Thymus (tissue), 11 donors: ENCODE results near the gene DNM3. TPM values are rescaled to one million over a fixed set of nuclear protein-coding genes. Genes with fewer than 3 reads are reported as not detected.

Source experiments
- DNase-seq, 9 donors: peaks; one replicate each; pipeline ENCODE4 v3.0.0-alpha.2; 2013; ENCODE audit warnings: low spot score in 9 of 9, low read depth in 6 of 9, missing footprints in 1 of 9
- H3K27ac ChIP-seq, 2 donors: one replicate each; pipeline ENCODE4 v1.5.1; 2013; ENCODE audit warnings: control low read depth in 1 of 2, low read depth in 1 of 2, low read length in 1 of 2, mild to moderate bottlenecking in 1 of 2, moderate library complexity in 1 of 2
- H3K27me3 ChIP-seq, 2 donors: one replicate each; pipeline ENCODE4 v1.5.1; 2013; ENCODE audit warnings: low read length in 1 of 2; ENCODE audit not compliant: control insufficient read depth in 2 of 2, insufficient read depth in 1 of 2
- H3K36me3 ChIP-seq, 2 donors: one replicate each; pipeline ENCODE4 v1.5.1; 2013; ENCODE audit warnings: low read length in 1 of 2, mild to moderate bottlenecking in 1 of 2, moderate library complexity in 1 of 2; ENCODE audit not compliant: control insufficient read depth in 2 of 2, insufficient read depth in 2 of 2
- H3K4me1 ChIP-seq, 2 donors: one replicate each; pipeline ENCODE4 v1.5.1; 2013; ENCODE audit warnings: low read length in 2 of 2; ENCODE audit not compliant: control insufficient read depth in 2 of 2, insufficient read depth in 2 of 2
- H3K4me3 ChIP-seq, 2 donors: one replicate each; pipeline ENCODE4 v1.5.1; 2013; ENCODE audit warnings: low read length in 2 of 2, control low read depth in 1 of 2, mild to moderate bottlenecking in 1 of 2
- H3K9me3 ChIP-seq, 2 donors: one replicate each; pipeline ENCODE4 v1.5.1; 2013; ENCODE audit warnings: low read length in 1 of 2, mild to moderate bottlenecking in 1 of 2; ENCODE audit not compliant: control insufficient read depth in 2 of 2, insufficient read depth in 1 of 2
- WGBS: extraction: QIAGEN DNeasy Blood & Tissue Kit; methylation state at CpG from one replicate; pipeline ENCODE4 v1.1.7; 2013; 5-methylcytosine and 5-hydroxymethylcytosine counted together
- polyA plus RNA-seq: library from polyadenylated mRNA; stranded (reverse); fragments of 200-250 nt; gene quantifications from one replicate; pipeline ENCODE4 v1.2.3, GENCODE V29; 2013
- total RNA-seq: library from RNA; stranded (reverse); fragments of 120-200 nt; gene quantifications from one replicate; pipeline ENCODE4 v1.2.4, GENCODE V29; 2013
- donor health status: healthy.

Gene DNM3
- total and polyA plus RNA-seq, 2 donors: 1.9 to 2.2 TPM

DNA sequence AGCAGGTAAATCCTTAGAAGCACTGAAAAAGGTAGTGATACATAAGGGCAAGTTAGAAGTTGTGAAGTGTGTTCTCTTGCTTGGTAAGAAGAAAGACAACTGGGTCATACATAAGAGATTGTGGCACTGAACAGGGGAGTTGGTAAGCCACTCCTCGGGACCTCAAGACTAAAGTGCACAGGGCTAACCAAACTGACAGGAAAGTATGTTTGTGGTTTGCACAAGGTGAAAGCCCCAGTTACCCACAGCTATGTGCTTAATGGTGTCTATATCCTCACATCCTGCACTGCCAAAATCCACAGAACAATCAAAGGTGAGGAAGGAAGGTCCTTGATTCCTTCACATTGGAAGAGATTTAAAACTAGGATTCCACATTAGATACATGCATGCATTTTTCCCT is 276.5 kb downstream of the DNM3 start:
- Histone ChIP-seq H3K27me3 (no peaks in the 10 kb centered on the region), H3K9me3 (no peaks in the 10 kb centered on the region), H3K4me1 (peaks cover 0 to 5% of the 10 kb centered on the region in 2 donors), H3K27ac (no peak overlapping the region), H3K36me3 (no peaks in the 10 kb centered on the region), H3K4me3 (no peak overlapping the region)
- WGBS: 5% methylated on average over 1 of the region's 1 CpG
- DNase-seq: peak in 5 of 9 donors; percentile 4 to 60 (median 15)

DNA sequence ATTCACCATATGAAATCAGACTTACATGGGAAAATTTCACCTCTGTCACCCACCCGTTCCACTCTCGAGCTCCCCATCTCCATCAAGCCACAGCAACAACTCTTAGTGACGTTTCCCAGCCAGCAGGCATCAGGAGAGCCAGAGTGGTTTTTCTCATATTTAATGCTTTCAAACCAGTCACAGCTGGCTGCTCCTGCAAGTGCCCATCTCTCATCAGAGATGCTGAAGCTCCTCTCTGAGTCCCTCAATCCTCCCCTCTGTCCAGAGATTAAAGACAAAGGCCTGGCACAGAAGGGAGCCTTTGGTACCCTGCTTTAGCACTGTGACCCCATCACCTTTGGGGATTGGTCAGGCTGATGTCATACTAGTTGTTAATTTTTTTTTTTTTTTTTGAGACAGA is 277.3 kb downstream of the DNM3 start:
- H3K4me1 ChIP-seq: peaks cover 0 to 5% of the 10 kb centered on the region in 2 donors
- H3K27ac ChIP-seq: no peak overlapping the region
- DNase-seq: no peak
- no peaks in the 10 kb centered on the region for H3K27me3 ChIP-seq
- no peaks in the 10 kb centered on the region for H3K36me3 ChIP-seq
- H3K4me3 ChIP-seq: no peak overlapping the region
- 93% methylated on average over 3 of the region's 3 CpGs for WGBS
- H3K9me3 ChIP-seq: no peaks in the 10 kb centered on the region

DNA sequence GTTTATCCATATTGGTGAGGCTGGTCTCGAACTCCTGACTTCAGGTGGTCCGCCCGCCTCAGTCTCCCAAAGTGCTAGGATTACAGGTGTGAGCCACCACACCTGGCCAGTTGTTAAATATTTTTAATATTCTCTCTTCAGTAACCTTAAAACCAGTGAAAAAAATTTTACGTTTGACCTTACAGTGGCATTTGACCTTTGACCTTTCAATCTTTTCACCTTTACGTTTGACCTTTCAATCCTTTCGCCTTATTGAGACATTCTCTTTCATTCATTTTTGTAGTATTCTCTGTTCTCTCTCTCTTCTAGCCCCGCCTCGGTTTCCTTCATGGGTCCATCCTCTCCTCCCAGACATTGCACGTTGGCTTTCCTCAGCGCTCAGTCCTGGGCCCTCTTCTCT is 277.9 kb downstream of the DNM3 start:
- H3K9me3 ChIP-seq: no peaks in the 10 kb centered on the region
- no peak for DNase-seq
- H3K27ac ChIP-seq: no peak overlapping the region
- WGBS: 97% methylated on average over 10 of the region's 10 CpGs
- no peaks in the 10 kb centered on the region for H3K36me3 ChIP-seq
- no peaks in the 10 kb centered on the region for H3K27me3 ChIP-seq
- H3K4me1 ChIP-seq: peaks cover 0 to 5% of the 10 kb centered on the region in 2 donors
- no peak overlapping the region for H3K4me3 ChIP-seq

DNA sequence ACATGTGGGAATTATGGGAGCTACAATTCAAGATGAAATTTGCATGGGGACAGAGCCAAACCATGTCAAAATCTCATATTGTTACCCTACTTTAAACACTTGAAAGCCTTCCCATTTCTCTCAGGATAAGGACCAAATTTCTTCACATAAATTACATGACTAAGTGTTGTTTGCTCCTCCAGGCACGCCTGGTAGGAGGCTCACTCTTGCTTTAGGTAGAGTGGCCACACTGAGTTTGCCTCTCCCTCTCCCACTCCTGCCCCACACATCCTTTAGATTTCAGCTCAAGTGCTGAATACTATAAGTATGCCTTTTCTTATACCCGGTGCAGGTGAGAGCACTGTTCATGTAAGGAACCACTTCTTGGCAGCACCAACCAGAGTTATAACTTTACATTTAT is 279.1 kb downstream of the DNM3 start:
- no peaks in the 10 kb centered on the region for H3K36me3 ChIP-seq
- H3K4me1 ChIP-seq: peaks cover 0 to 5% of the 10 kb centered on the region in 2 donors
- WGBS: 98% methylated on average over 2 of the region's 2 CpGs
- no peak overlapping the region for H3K4me3 ChIP-seq
- no peaks in the 10 kb centered on the region for H3K27me3 ChIP-seq
- no peaks in the 10 kb centered on the region for H3K9me3 ChIP-seq
- DNase-seq: no peak
- no peak overlapping the region for H3K27ac ChIP-seq

DNA sequence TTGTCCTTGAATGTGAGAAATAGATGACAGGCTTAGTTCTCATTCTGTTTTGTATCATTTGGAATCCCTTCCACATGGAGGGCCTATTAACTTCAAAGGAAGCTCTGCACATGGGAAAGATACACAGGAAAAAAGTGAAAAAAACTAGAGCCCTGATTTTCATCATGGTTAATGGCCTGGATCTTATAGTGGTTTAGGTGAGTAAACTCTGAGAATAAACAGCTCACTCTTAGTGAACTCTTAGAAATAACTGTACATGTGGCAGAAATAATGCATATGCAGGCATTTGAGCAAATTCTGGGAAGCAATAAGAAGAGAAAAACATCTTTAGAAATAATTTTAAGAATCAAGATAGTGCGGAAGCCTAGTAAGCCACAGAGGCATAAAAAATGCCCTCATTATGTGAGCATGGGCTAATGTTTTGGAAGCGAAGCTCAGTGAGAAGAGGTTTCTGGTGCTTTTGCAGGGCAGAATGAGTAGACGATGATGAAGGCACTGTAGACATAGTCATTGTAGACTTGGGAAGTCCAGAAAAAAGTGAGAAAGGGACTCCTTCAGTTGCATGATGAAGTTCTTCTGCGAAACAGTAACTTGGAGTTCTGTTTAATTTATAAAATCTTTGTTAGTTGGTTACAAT is 279.9 kb downstream of the DNM3 start:
- 98% methylated on average over 4 of the region's 4 CpGs for WGBS
- H3K9me3 ChIP-seq: no peaks in the 10 kb centered on the region
- H3K4me1 ChIP-seq: peaks cover 0 to 5% of the 10 kb centered on the region in 2 donors
- H3K27ac ChIP-seq: no peak overlapping the region
- no peak for DNase-seq
- no peaks in the 10 kb centered on the region for H3K36me3 ChIP-seq
- no peak overlapping the region for H3K4me3 ChIP-seq
- H3K27me3 ChIP-seq: no peaks in the 10 kb centered on the region

DNA sequence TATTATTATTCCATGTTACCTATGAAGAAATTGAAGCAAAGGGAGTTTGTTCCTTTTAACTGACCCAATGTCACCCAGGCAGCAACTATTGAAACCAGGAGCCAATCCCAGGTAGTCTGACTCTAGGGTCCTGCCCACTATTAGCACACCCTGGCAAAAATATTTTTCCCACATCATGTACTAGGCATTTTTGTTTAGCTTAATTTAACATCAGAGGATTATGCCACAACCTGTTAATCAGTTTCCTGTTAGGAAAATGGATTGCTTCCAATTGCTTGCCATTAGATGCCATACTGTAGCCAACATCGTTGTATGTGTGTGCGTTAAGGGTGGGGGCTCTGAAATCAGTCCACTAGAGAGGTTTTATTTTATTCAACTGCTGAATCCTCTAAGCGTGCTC is 281.1 kb downstream of the DNM3 start:
- 96% methylated on average over 3 of the region's 3 CpGs for WGBS
- H3K9me3 ChIP-seq: no peaks in the 10 kb centered on the region
- no peak for DNase-seq
- no peak overlapping the region for H3K4me3 ChIP-seq
- H3K27ac ChIP-seq: no peak overlapping the region
- no peaks in the 10 kb centered on the region for H3K36me3 ChIP-seq
- no peaks in the 10 kb centered on the region for H3K27me3 ChIP-seq
- H3K4me1 ChIP-seq: peaks cover 0 to 3% of the 10 kb centered on the region in 2 donors

DNA sequence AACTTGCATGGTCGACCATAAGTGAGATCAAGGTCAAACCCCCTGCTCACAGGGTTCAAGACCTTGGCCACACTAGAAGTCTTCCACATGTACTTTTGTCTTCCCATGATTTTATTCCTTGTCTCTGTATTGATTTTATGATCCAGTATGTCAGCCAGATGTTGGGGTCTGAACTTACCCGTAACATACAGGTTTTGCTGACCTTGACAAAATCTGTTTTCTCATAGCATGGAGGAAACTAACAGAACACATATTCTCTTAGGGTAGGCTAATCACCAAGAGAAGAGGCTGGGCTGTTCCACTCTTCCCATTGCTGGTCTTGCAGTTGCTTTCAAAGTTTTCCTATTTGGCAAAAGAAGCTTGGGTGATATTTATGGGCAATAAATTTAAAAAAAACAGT is 284.0 kb downstream of the DNM3 start:
- H3K4me1 ChIP-seq: no peaks in the 10 kb centered on the region
- WGBS: 94% methylated on average over 2 of the region's 2 CpGs

DNA sequence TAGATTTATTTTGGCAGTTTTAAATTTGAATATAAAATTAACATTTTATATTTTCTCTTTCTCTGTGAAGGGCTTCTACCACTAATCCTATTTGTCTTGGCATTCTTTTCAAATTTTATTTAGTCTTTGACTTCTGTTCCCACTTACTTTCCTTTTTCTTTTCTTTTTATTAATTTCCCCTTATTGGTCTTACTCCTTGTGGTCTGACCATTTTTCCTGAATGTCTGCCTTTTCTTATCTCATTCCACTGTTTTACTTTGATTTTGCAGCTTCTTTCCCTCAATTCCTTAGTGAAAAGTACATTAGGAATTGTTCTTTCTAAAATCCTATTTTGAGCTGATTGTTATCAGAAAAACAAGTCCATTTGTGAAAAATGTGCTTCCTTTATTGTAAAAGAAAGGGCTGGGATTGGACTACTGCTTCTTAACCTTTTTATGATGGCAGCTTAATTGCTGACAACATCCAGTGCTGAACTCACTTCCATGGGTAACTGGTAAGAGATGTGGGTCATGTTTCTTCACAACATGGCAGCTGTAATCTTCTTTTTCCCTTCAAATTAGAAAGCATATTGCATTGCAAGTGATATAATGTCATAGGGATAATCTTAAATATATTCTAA is 284.6 kb downstream of the DNM3 start:
- no peak for DNase-seq
- H3K27me3 ChIP-seq: no peaks in the 10 kb centered on the region
- no peak overlapping the region for H3K27ac ChIP-seq
- H3K4me3 ChIP-seq: no peak overlapping the region
- H3K36me3 ChIP-seq: no peaks in the 10 kb centered on the region
- no peaks in the 10 kb centered on the region for H3K9me3 ChIP-seq
- H3K4me1 ChIP-seq: no peaks in the 10 kb centered on the region

More for the DNA sequence above, 284.0 kb downstream of the DNM3 start:
- H3K9me3 ChIP-seq: no peaks in the 10 kb centered on the region
- no peaks in the 10 kb centered on the region for H3K27me3 ChIP-seq
- H3K36me3 ChIP-seq: no peaks in the 10 kb centered on the region
- no peak overlapping the region for H3K4me3 ChIP-seq
- no peak for DNase-seq
- no peak overlapping the region for H3K27ac ChIP-seq

DNA sequence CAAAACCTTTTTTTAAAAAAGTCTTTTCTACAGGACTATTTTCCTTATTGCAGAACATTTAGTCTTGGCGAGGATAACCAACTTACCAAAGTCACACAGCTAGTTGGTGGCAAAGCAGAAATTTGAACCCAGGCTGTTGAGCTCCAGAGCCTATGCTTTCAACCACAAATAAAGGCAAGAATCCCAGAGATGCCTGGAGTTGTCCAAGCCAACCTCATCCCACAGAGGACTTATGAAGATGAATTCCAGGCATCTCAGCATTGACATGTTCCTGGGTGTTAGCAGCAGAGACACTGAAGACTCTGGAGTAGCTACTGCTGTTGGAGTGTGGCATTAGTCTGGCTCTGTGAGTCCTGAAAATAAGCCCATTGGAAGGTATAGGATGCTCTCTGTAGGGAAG is 291.5 kb downstream of the DNM3 start:
- no peaks in the 10 kb centered on the region for H3K36me3 ChIP-seq

More for the DNA sequence above, 291.5 kb downstream of the DNM3 start:
- WGBS: 97% methylated on average over 1 of the region's 1 CpG
- no peaks in the 10 kb centered on the region for H3K9me3 ChIP-seq
- no peak overlapping the region for H3K27ac ChIP-seq
- no peak overlapping the region for H3K4me3 ChIP-seq
- no peaks in the 10 kb centered on the region for H3K4me1 ChIP-seq
- DNase-seq: no peak
- H3K27me3 ChIP-seq: no peaks in the 10 kb centered on the region
